DMS153 treated with DMSO at 0.1 percent for 48 hours (cell line): ENCODE measurements around the gene SUCLA2.
"Not testable (repeated sequence)": the region's sequence is repeated elsewhere in the genome, so short reads cannot be mapped to it uniquely, and the experiment has no call there.

Experiments used
- DNase-seq: peaks from one replicate; lab custom pipeline; 2025; ENCODE audit not compliant: unreplicated experiment; lab: John Stamatoyannopoulos, UW

The SUCLA2 gene

DNA sequence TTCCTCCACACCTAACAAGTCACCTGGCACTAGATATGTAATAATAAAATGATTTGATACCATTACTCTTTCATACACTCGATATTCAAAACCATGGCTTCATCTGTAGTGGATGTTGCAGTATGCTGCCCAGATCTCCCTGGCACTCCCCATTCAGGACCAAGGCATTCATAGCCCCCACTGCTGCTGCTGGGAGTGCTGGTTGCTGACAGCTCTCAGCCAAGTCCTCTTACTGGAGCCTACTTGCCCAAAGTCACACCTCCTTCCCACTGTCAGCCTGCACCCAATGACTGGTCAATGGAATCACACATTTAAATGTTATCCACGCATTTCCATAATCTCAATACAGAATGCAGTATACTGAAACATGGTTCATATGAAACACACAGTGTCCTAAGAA, 3.7 kb downstream of the SUCLA2 start:
- no peak for DNase-seq

DNA sequence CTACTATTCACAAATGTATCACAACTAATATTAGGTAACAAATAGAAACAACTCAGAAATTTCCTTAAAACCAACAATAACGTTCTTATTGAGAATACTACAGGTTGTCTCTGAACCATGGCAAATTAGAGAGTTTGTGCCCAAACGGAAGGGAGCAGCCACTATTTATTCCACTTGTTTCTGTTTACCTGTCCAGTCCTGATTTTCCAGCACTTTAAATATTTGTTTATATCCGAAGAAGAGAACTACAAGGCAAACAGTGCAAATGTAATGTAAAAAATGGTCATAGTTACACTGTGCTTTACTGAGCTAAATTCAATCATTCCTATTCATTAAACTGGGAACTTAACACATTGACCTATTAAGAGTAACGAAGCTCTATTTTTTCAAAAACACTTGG, 9.2 kb downstream of the SUCLA2 start:
- no peak for DNase-seq

DNA sequence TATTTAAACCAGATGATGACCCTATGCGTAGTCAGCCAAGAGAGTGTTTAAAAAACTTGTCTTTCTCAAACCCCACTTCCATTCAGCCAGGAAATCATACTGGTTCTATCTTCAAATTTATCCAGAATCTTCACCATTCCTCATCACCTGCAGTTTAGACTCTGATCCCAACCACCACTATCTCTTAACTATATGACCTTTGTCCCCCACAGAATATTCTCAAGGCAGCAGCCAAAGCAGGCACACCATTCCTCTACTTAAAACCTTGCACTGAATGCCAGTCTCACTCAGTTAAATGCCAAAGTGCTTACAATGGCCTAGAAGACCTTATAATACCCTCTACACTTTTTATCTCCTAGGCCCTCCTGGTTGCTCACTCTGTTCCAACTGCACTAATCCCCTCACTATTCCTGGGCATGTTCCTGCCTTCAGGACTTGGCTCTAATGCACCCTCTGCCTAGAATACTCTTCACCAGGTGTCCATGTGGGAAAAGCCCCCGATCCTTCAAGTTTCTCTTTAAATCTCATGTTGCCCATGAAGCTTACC, 10.1 kb downstream of the SUCLA2 start:
- no peak for DNase-seq

DNA sequence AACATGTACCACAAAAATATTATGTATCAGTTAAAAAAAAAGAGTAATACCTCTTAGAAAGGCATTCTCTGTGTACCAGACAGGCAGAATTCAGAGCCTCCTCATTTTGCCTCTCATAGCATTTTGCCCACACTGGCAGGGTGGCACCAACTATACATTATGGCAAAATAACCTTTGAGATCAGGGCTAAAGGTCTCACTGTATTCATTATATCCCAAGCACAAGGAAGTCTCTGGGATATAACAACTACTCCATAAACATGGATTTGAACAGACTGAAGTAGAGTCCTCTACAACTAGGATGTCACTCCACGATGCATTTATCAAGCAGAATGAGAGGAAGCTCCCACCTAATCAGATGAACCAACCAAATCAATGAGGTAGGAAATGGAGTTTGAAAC, 10.6 kb downstream of the SUCLA2 start:
- DNase-seq = no peak

GRCh38 chr13:47983070-47983469, 18.0 kb downstream of the SUCLA2 start:
- no peak for DNase-seq

DNA sequence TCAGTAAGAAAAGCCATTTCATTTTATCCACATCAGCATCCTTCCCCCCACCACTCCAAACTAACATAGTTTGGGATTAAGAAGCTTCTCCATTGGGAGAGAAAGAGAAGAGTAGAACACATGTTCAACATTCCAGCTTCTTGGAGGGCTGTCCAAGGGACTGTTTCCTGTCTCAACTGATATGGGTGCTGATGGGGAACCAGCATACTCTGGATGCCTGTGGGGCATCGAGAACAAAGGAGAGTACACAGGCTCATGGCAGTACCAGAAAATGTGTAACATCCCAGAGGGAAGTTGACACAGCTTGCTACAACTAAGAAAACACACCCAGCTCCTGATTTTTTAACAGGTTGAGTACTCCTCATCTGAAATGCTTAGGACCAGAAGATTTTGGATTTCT, 24.7 kb downstream of the SUCLA2 start:
- DNase-seq = no peak

GRCh38 chr13:47964863-47965262, 36.2 kb downstream of the SUCLA2 start:
- no peak for DNase-seq

GRCh38 chr13:47962237-47962636, 38.8 kb downstream of the SUCLA2 start:
- DNase-seq = no peak

DNA sequence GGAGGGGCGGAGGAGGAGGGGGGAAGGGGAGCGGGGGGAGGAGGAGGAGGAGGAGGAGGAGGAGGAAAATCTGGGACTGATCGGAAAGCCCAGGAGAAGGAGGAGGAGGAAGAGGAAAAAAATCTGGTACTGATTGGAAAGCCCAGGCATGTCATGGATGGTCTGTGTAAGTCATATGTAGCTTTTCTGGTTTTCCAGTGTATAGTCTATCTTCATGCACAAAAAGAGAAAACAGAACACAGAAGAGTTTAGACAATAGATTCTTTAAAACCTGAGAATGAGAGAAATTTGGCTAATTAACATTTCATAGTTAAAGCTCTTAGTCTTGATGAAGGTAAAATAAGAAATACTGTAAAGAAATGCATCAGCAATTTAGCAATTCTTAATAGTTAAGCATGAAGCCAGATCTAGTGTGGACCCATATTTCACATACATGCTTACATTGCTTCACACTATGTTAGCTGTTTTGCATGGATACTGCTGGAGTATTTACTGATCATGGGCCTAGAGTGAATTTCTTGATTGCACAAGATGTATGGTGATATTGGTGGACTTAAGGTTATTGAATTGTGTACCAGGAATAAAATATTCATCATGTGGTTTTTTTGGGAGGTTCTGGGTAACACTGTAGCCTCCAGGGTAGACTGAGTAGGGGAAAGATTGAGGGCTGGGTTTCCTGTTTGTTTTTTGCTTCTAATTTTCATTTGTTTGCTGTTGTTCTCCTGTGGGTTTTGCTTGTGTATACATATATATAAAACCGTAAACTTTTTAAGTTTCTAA, 41.4 kb downstream of the SUCLA2 start:
- DNase-seq = no peak

DNA sequence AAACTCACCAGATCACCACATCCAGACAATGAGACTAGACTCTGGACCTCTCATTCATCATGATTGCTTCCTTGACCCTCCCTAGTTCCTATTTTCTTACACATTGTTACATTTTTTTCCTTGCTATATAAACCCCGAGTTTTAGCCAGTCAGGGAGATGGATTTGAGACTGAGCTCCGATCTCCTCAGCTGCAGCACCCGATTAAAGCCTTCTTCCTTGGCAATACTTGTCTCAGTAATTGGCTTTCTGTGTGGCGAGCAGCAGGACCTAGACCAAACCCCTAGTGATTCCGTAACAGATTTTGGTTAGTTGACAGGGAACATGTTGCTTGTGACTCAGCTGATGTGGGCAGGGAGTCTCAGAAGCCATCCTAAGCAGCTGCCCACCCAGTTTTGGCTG, 44.0 kb downstream of the SUCLA2 start:
- DNase-seq = no peak

DNA sequence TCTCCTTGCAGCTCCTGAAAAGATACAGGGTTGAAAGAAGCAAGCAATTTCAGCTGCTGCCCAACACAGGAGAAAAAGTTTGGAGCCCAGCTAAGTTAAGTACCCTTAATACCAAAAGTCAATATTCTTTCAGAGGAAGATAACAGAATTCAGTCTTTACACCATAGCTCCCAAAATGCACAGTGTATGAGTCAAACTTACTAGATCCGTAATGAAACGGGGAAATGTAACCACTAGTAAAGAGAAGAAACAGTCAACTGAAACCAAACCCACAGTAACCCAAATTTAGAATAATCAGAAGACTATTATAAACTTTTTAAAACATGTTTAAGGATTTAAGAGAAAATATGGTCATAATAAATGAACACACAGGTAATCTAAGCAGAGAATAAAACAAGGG, 45.2 kb downstream of the SUCLA2 start:
- no peak for DNase-seq

DNA sequence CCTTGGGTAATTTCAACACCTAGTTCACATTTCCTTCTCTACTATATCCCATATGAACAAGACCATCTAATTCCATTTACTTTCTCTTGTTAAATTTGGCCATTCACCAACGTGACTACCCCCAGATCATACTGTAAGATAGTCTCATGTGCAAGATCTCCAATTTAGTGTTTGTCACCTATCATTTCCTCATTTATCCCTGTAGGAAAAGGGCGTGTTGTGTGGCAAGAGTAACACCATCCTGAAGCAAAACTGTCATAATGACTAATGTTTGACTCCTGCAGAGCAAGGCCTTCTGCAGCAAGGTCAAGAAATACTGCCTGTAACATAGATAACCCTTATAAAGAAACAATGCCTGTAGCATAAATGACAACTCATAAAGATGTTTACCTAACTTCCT, 51.3 kb downstream of the SUCLA2 start:
- DNase-seq = no peak

DNA sequence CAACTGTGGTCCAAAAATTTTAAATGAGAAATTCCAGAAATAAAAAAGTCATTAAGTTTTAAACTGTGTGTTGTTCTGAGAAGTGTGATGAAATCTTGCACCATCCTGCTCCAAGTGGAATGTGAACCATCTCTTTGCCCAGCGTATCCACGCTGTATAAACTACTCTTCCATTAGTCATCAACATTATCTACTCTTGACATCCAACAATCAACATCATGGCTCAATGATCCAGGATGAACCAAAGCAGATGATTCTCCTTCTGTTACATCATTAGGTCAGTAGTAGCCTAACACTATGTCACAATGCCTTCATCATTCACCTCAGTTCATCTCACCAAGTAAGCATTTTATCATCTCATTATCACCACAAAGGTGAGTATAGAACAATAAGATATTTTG, 55.3 kb downstream of the SUCLA2 start:
- no peak for DNase-seq

- not testable (repeated sequence) for DNase-seq
Observed at GRCh38 chr13:47945146-47945545, 55.9 kb downstream of the SUCLA2 start.

GRCh38 chr13:47934371-47934770, 66.7 kb downstream of the SUCLA2 start:
- no peak for DNase-seq

- peak; percentile 50 for DNase-seq
Observed at GRCh38 chr13:47932950-47933923, 67.8 kb downstream of the SUCLA2 start.

DNA sequence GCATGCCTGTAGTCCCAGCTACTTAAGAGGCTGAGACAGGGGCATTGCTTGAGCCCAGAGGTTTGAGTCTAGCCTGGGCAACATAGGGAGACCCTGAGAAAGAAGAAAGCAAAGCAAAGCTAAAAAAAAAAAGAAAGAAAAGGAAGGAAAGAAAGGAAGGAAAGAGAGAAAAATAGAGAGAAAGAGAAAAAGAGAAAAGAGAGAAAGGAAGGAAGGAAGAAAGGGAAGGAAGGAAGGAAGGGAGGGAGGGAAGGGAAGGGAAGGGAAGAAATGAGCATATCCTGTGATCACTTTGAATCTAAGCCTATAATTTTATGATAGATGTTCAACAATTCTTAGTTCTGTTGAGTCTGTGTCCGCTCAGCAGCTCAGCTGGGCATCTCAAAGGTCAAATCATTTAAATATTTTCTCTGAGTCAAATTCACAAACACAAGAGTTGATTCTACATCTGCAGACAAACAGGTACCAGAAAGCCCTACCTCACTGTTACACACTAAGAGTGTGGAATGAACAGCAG, 70.4 kb downstream of the SUCLA2 start:
- no peak for DNase-seq

DNA sequence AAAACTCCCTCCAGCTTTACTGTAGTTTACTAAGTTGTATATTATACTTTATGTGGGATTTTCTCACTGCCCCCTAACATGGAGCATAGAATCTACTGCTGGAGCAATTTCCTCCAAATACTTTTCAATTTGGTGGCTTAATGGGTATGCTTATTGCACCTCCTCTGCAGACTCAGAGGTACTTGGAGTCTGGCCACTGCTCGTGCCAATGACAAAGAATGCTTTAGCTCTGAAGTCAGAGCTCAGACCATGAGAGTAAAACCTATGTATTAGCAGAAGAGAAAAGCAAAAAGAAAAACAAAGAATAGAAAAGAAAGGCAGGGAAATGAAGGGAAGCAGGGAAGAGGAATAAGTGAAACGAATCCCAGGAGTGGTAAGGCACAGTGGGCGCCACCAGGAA, 71.9 kb downstream of the SUCLA2 start:
- DNase-seq = no peak

DNA sequence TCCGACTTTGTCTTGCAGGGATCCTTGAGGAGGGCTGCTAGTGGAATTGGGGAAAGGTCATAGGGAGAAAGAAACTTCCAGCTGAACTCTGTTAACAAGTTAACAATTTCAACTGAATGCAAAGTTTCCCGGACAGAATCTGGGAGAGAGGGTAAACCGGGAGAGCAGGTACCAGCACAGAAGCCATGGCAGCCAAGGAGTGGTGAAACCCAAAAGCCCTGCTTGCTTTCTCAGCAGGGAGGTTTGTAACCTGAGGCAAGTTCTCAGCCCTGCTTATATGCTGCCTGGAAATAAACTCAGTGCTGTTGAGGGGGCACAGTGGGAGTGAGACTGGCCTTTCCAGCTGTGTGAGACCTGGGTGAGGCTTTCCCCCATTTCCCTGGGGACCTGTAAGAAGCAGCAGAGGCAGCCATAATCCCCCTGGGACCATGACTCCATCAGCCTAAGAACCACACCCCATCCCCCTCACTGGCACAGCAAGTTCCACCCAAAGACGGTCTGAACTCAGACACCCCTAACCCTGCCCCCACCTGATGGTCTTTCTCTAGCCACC, 84.0 kb downstream of the SUCLA2 start:
- DNase-seq = no peak

DNA sequence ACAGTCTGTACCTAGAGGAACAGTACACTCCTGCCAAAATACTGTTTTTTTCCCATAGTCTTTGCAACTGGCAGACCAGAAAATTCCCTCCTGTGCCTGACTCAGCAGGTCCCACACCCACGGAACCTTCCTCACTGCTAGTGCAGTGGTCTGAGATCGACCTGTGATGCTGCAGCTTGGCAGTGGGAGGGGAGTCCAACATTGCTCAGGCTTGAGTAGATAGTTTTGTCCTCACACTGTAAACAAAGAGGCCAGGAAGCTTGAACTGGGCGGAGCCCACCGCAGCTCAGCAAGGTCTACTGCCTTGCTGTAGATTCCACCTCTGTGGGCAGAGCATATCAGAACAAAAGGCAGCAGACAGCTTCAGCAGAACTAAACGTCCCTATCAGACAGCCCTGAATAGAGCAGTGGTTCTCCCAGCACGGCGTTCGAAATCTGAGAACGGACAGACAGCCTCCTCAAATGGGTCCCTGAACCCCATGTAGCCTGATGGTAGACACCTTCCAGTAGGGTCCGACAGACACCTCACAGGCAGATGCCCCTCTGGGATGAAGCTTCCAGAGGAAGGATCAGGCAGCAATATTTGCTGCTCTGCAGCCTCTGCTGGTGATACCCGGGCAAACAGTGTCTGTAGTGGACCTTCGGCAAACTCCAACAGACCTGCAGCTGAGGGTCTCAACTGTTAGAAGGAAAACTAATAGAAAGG, 92.7 kb downstream of the SUCLA2 start:
- no peak for DNase-seq

DNA sequence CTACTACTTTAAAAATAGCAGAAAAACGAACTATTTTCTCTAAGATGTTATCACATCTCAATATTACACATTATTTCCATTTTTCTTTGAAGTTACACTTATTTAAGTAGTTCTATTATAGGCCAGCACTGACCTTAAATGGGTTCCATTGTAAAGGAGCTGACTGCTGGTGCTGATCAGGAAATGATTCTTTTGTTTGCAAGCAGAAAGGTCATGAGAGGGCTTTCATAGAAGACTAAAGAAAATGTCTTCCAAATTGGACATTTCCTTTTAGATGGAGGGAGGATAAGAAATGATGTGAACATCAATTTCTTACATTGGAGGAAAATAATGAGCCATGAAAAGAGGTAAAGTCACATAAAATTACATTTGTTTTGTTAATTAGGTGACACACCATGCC, 96.2 kb downstream of the SUCLA2 start:
- DNase-seq = no peak
